ENCODE results near the gene PLCD3.

Gene PLCD3
- total RNA-seq, result 0.54 to 2.1 (median 2.0) reads per million in 4 donors

- peak in 2 of 5 donors; percentile 61 to 71 for DNase-seq
These were observed at the start of gene PLCD3 for GRCh38 chr17:45132320-45132571. Gene PLCD3, minus strand, starts transcription at chr17:45132515. Its CDS starts 105 bp downstream, at chr17:45132410.

DNA sequence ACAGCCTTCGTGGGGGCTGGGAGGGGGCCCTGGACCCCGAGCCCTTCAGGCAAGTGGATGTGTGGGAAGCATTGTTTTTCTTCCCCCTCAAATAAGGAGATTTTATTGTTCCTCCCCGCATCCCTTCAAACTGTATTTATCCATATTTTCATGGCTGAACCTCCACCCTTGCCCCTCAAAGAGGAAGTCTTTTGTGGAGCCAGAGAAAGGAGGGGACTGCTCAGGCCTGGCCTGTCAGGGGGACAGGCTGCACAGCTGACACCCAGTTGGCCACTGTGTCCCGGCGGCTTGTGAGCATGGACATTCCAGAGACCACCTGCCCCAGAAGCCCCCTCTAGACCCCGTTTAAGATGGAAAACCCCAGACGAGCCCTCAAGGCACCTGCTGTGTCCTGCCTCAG, 45.2 kb upstream of the PLCD3 start:
- DNase-seq, result no peak

DNA sequence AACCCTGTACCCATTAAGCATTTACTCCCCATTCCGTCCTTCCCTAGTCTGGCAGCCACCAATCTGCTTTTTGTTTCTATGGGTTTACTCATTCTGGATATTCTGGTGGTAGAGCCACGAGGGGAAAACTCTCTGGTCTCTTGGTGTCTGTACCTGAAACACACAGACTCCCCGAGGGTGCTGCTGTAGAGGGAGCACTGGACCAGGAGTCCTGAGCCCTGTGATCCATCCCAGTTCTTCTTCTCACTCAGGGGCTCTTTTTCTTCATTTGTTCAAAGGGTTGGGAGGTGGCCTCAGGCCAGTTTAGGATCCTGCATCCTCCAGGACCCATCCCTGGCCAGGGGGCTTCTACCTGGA, 43.4 kb upstream of the PLCD3 start:
- no peak for DNase-seq

- peak in 3 of 5 donors; percentile 19 to 61 (median 29) for DNase-seq
These were observed 40.4 kb upstream of the PLCD3 start for GRCh38 chr17:45172541-45173286.

DNA sequence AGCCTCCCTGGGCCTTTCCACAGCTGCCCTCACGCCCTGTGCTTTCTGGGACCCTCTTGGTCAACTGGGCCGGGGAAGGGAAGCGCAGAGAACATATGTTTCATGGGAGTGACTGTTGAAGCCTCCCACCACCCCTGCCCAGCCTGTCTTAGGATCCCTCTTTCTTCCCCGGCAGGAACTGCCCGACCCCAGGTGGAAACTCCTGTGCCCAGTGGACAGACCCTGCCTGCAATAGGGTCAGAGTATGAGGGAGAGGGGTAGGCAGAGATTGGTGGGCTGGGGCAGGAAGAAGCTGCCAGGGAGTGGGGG, 39.9 kb upstream of the PLCD3 start:
- no peak for DNase-seq

- no peak for DNase-seq
These were observed 39.3 kb upstream of the PLCD3 start for GRCh38 chr17:45171338-45172231.

DNA sequence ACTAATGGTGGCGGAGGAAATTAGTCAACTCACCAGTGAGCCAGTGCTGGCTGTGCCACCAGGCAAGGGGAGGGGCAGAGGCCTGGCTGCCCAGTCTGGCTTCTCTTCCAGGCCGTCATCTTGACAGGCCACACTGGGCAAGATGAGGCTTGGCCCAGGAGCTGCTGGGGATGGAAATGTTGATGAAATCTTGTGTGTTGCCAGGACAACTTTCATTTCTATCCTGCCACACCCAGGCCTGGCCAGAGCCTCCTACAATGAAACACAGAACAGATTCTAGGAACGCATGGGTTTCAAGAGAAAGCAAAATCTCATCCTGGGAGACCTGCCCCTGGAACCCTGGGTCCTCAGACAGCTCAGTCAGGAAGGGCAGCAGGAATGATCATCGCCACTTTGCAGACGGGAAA, 38.6 kb upstream of the PLCD3 start:
- DNase-seq, result no peak

- DNase-seq, result no peak
These were observed 38.1 kb upstream of the PLCD3 start for GRCh38 chr17:45170280-45170930.

DNA sequence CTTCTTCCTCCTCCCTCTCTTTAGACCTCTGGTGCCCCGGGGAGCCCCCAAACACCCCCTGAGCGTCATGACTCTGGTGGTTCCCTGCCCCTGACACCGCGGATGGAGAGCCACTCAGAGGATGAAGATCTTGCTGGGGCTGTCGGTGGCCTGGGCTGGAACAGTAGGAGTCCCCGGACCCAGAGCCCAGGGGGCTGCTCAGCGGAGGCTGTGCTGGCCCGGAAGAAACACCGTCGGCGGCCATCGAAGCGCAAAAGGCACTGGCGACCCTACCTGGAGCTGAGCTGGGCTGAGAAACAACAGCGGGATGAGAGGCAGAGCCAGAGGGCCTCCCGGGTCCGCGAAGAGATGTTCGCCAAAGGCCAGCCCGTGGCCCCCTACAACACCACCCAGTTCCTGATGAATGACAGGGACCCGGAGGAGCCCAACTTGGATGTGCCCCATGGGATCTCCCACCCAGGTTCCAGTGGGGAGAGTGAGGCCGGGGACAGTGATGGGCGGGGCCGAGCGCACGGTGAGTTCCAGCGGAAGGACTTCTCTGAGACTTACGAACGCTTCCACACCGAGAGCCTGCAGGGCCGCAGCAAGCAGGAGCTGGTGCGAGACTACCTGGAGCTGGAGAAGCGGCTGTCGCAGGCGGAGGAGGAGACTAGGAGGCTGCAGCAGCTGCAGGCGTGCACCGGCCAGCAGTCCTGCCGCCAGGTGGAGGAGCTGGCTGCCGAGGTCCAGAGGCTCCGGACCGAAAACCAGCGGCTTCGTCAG, 36.9 kb upstream of the PLCD3 start:
- no peak for DNase-seq

GRCh38 chr17:45164734-45165269, 32.5 kb upstream of the PLCD3 start:
- DNase-seq, result no peak

- DNase-seq, result no peak
These were observed 29.8 kb upstream of the PLCD3 start for GRCh38 chr17:45162025-45162687.

DNA sequence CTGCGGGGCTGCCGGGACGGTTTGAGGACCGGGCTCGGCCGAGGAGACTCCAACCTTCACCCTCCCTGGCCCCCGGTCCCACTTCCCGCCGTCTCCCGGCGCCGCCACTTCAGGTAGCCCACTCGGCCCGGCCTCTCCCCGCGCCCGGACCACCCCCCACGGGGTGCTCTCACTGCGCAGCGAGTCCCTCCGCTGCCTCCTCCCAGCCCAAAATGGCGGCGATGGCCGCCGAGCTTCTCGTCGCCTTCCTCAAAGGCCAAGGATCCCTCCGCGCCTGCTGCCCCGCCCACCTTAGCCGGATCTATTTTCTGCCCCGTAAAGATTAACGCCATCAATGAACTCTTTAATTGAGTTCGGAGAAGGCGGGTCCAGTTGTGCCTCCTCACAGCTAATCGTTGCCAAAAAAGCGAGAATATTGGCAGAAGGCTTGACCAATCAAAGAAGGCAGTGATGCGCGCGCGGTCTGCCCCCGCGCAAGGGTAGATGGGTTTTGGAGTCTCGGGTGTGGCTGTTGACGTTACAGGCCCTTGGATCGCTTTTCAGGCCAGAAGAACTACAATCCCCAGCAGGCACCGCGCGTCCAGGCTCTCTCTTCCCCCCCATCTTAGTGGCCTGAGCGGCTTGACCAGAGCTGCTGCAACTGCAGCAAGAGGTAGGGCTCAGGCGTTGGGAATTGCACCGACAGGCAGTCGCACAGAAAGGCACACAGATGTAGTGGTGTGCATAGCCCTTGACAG, 29.1 kb upstream of the PLCD3 start, which contains the start of gene HEXIM2:
Gene HEXIM2 (plus strand): TSS at position 588 of the 737 bp plus-strand sequence. CDS start 919 bp downstream, outside the sequence.
- peak; percentile 91 to 100 (median 96) for DNase-seq

DNA sequence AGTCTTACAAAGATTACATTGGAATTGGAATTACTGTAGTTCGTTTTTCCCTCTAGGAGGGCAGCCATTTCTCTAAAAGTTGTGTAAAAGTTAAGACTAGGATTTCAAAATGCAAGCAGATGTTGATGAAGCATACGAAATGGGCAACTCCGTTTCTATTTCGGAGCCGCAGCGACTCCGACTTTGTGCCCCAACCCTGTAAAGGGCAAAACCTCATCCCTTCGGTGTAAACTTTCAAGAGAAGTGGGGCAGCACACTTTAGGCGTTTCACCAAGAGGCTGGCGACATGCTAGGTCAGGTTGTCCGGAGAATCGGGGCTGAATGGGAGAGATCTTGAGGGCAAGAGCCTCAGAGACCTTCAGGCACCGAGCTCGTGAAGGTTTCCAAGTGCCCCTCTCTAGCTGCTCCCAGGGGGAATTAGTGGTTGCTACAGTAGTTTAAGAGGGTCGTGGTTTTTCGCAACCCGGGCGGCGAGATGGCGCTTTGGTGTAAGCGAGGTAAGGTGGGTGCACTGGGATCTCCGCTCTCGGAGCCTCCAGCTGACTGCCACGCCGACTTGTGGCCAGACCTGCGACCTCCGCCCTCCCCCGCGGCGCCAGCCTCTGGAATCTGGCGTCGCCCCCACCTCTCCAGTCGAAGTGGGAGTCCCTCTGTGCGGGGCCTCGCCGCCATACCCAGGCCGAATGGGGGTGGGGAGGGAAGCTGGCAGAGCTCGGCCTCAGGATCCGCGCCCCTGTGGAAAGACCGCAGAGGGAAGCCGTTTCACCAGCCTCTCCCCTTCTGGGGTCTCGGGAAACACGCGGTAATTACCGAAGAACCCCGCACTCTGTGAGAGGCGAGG, 28.4 kb upstream of the PLCD3 start:
- peak in 3 of 5 donors; percentile 41 to 55 (median 53) for DNase-seq

DNA sequence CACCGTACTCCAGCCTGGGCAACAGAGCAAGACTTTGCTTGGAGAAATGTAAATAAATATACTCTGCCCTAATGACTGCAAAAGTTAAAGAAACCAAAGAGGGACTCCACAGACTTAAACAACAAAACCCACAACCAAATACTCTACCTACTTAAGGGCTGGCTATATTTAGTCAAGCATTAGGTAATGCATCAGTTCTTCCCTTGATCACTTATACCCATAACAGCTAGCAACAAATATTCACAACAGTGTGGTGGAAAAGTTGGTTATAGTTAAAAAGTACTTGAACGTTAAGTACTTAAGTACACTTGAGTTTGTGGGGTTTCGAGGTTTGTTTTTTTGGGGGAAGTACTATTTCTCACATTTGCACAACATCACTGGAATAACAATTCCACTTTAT, 23.9 kb upstream of the PLCD3 start:
- DNase-seq, result no peak

- no peak for DNase-seq
These were observed 23.2 kb upstream of the PLCD3 start for GRCh38 chr17:45155483-45155882.

DNA sequence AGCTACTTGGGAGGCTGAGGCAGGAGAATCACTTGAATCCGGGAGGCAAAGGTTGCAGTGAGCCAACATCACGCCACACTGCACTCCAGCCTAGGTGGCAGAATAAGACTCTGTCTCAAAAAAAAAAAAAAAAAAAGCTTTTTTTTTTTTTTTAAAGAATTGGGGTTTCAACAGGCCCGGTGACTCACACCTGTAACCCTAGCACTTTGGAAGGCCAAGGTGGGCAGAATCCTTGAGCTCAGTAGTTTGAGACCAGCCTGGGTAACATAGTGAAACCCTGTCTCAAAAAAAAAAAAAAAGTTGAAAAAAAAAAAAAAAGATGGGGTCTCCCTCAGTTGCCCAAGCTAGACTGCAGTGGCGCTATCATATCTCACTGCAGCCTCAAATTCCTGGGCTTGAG, 22.7 kb upstream of the PLCD3 start:
- no peak for DNase-seq

GRCh38 chr17:45150911-45151809, 18.8 kb upstream of the PLCD3 start:
- no peak for DNase-seq

- peak in 2 of 5 donors; percentile 35 to 55 for DNase-seq
These were observed 17.7 kb upstream of the PLCD3 start for GRCh38 chr17:45149669-45150664.

Data from T-helper 1 cell (primary cell).